Activated CD4-positive, alpha-beta T cell treated with anti-CD3 and anti-CD28 coated beads for 48 hours (primary cell): ENCODE data around the gene SLCO3A1.

Experiments used
- DNase-seq: peaks from one replicate; pipeline ENCODE4 v3.0.0-alpha.2; 2020

The SLCO3A1 gene

DNA sequence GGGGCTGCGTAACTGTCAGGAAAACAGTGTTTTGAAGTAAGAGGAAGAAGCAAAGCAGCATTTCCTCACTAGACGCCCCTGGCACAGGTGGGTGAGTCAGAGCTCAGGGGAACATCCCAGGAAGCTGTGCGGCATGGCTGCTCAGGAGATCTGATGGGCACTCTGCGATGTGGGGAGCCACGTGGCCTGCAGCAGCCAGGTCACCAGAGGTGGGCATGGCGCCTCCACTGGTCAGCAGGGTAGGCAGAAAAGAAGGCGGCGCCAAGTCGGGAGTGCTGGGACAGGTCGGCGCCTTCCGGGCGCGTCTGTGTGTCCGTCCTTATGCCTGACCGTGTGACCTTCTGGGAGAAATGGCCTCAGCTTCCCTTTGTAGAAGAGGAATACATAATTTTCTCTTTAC lies 290.3 kb downstream of the SLCO3A1 start:
- no peak for DNase-seq

GRCh38 chr15:92146511-92147150 lies 293.1 kb downstream of the SLCO3A1 start:
- DNase-seq, result no peak

GRCh38 chr15:92149029-92149428 lies 295.5 kb downstream of the SLCO3A1 start:
- no peak for DNase-seq

DNA sequence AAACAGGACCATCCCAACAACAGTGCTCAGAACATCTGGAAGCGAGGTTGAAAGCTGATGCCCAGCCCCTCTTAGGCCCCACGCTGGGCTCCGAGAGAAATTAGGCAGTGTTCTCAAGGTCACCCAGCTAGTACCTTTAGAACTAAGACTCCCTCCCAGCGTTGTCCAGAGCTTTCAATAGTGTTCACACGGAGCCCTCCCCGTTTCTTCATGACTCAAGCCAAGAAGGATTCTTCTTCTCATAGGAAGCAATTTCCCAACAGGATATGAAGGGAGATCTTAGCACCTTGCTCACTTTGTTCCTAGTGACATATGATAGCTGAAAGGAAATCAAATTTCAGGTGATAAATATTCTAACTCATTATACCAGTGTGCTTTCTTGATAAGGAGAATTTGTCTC lies 296.0 kb downstream of the SLCO3A1 start:
- no peak for DNase-seq

DNA sequence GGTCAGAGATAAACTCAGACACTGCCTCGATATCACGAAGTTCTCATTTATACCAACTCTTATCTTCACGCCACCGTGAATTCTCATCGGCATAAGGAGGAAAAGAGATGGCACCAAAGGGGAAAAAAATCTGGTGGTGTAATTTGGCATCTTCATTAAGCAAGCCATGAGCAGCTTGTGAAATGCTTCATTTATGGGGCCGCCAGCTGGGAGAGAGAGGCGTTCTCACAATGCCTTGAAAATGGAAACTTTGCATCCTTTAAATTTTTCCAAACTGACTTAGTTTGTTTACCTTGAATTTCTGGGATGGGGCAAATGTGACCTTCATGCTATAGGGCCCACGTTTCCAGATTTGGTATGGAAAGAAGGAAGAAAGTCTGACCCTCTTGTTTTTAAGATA lies 297.7 kb downstream of the SLCO3A1 start:
- no peak for DNase-seq

- no peak for DNase-seq
These were observed 298.2 kb downstream of the SLCO3A1 start for GRCh38 chr15:92151741-92152140.

- DNase-seq, result no peak
These were observed 299.5 kb downstream of the SLCO3A1 start for GRCh38 chr15:92152983-92153382.

GRCh38 chr15:92153620-92154019 lies 300.1 kb downstream of the SLCO3A1 start:
- no peak for DNase-seq

DNA sequence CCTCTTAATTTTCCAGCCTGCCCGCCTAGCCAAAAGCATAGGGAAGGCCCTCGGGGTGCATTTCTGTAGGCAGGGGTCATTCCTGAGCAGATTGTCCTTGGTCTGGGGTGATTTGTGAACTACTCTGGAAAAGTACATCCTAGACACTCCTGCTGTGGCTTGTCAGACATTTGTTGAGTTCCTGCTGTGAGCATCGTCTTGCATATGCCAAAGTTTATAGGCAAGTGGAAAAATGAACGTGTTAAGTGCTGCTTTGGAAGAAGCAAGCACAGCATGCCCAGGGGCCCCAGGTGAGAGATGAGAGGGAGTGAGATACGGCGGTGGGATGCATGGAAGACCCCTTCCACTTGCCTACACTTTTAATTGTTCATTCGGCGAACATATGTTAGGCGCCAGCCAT lies 302.4 kb downstream of the SLCO3A1 start:
- DNase-seq, result no peak

GRCh38 chr15:92157666-92158298 lies 304.3 kb downstream of the SLCO3A1 start:
- no peak for DNase-seq

- DNase-seq, result peak; percentile 63
These were observed 304.9 kb downstream of the SLCO3A1 start for GRCh38 chr15:92158426-92158825.

GRCh38 chr15:92159481-92159880 lies 306.0 kb downstream of the SLCO3A1 start:
- DNase-seq, result no peak

- no peak for DNase-seq
These were observed 306.7 kb downstream of the SLCO3A1 start for GRCh38 chr15:92159906-92160841.

DNA sequence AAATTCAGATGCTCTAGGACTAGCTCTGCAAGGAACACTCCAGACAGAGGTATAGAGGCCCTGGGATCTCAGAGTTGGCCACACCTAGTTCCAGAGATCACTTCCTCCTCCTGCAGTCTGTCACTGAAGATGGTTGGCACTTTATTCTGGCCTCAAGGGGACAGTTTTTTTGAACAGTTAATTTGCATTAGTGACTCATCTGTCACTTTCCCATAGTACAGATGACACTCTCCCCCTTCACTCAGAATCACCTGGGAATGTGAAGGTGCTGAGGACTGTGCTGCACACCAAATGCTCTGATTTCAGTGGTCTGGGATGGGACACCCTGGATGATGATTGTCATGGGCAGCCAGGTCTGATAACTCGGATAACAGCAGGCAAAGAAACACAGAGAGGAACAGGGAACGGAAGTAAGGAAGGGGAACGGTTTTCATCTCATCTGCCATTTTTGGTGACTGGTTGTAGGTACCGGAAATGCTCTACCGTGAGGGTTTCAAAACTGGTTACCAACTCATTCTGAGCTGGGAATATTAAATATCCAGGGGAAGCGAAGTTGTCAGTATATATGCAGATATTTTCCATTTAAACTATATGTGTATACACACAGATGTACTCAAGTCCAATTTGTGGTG lies 307.6 kb downstream of the SLCO3A1 start:
- no peak for DNase-seq

- no peak for DNase-seq
These were observed 309.1 kb downstream of the SLCO3A1 start for GRCh38 chr15:92162657-92163056.

DNA sequence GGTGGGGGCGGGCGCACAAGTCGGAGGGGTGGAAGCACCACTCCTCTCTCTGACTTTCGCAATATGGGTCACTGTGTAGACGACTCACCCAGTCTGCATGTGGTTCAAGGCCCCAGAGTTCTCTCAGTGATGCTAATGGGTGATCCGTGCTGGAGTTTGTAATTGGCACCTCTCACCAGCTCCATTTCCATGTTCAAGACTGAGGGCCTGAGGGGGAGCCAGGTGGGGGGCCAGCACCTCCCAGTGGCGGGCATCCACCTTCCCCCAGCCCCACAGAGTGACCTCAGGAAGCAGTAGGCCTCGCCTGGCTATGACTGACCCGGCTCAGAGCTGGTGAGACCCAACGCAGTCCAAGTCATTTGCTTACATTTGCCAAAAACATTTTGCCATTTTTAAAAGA lies 310.1 kb downstream of the SLCO3A1 start:
- DNase-seq, result peak; percentile 7

DNA sequence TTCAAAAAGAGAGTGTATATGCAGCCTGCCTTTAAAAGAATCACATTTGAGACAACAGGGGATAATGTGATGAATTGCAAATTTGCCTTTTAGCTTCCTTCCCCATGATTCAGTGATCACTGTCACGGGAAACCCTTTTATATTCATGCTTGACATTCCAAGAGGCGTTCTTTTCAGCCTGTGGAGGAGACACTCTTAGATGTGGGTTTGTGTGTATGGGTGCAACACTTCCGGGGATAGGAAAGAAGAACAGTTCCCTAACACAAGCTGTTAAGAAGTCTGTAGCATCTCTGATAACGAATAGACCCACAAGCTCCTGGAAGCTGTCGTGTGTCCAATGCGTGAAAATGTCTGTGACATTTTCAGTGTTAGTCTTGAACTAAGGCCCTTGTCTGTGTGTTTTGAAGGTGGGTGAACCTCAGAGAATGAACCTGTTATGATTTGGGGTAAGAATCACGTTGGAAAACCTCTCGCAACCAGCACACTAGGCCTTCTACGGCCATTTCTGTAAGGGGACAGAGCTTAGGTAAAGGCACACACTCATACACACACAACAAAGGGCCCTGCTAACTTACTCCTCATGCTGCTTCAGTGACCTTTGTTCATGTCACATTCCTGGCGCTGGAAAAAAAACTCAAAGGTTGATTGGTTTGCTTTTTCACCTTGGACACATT lies 311.0 kb downstream of the SLCO3A1 start:
- no peak for DNase-seq

DNA sequence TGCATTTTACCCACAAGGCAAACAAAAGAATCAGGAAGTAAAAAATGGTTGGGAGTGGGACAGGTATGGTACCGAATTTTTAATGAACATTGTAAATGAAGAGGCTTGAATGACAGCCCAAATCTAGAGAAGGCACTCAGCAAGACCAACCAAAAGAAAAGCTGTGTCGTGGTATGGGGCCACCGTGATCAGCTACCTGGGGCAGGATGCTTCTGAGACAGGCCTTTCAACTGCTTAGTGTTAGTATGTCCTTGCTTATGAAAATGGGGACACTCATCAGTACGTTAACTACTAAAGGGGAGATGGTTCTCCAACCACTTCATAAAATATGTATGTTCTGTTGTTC lies 311.5 kb downstream of the SLCO3A1 start:
- no peak for DNase-seq

GRCh38 chr15:92166029-92166428 lies 312.5 kb downstream of the SLCO3A1 start:
- DNase-seq, result no peak

- no peak for DNase-seq
These were observed 313.4 kb downstream of the SLCO3A1 start for GRCh38 chr15:92166751-92167405.

DNA sequence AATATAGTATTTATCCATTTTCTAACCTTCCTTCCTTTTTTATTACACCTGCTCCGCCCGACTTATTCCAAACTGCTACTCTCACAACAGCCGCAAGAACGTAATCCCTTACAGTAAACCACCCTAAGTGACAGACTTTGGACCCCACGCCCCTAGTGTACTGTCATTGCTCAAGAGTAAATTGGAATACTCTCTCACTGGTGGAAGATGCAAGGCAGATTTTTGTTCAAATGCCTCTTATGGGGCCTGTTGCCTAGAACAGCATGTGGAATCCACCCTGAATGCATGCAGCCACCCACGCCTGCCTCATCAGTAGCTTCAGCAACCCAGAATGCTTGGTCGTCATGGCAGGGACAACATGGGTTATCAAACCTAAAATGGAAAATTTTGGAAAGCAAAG lies 313.9 kb downstream of the SLCO3A1 start:
- DNase-seq, result no peak

DNA sequence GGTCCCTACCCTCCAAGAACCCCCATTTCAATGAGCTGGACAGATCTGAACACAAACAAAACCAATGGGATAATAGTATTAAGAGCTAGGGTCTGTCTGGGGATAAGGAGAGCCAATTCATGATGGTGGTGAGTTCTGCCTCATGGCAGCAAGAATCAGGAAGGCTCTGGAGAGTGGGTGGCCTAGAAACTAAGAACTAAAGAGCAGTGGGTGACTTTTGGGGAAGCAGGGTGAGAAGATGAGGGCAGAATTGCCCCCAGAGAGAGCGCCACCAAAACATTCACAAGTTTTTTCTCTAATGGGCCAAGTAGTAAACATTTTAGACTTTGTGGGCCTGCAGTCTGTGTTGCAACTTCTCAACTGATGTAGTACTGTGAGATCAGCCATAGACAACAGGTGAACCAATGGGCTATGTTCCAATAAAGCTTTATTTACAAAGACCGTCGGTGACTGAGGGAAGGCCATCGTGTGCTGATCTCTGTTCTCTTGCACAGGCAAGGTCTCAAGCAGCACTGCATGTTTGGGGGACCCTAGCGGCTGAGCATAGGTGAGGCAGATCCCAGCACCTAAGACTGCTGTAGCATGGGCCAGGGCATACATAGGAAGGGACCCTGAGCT lies 314.7 kb downstream of the SLCO3A1 start:
- no peak for DNase-seq
